ENCODE measurements around the gene NRBF2.

The NRBF2 gene

DNA sequence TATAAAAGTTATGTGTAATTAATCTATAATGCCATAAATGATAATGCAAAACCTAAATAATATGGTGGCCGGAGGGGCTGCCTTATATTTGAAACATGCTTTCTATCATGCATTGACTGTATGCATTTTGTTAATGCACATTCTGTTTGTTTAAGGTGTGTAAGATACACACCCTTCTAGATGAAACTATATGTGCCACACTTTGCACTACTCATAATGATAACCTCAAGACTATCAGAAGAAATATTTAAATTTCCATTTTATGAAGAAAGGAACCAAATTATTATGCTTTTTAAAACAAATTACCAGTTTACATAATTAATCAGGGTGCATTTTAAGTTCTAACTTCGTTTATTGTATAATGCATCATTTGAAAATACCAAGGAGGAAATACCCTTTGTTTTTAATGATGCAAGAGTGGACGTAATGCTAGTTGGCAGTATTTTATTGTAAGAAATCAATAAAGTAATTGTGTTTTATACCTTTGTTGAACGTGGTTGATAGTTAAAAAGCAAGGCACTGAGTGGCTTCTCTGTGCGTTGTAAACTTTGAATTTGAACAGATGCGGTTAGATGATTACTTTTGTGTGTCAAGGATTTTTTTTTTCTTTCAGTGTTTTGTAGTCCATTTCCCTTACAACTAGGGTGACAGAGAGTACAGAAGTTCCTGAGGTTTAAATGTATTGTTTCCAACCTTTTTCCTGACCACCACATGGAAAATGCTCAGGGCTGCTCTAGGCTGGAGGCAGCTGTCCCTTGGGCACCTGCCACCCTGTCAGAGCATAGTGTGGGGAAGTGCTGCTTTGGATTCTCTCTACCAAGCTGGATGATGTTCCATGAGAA, 21.6 kb downstream of the NRBF2 start:
- DNase-seq (ENCODE audit: low read depth in 1 of 2, low spot score in 1 of 2), result no peak
- H3K4me3 ChIP-seq (replicated peaks; ENCODE audit: insufficient read depth, low read length), result no peak overlapping the region
- TF ChIP-seq, protein P1, sequence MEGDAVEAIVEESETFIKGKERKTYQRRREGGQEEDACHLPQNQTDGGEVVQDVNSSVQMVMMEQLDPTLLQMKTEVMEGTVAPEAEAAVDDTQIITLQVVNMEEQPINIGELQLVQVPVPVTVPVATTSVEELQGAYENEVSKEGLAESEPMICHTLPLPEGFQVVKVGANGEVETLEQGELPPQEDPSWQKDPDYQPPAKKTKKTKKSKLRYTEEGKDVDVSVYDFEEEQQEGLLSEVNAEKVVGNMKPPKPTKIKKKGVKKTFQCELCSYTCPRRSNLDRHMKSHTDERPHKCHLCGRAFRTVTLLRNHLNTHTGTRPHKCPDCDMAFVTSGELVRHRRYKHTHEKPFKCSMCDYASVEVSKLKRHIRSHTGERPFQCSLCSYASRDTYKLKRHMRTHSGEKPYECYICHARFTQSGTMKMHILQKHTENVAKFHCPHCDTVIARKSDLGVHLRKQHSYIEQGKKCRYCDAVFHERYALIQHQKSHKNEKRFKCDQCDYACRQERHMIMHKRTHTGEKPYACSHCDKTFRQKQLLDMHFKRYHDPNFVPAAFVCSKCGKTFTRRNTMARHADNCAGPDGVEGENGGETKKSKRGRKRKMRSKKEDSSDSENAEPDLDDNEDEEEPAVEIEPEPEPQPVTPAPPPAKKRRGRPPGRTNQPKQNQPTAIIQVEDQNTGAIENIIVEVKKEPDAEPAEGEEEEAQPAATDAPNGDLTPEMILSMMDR (IDR thresholded peaks at IDR 0.05; ENCODE audit: insufficient read depth, low read length), result no peak
- TF ChIP-seq GABPA (IDR thresholded peaks at IDR 0.05; ENCODE audit: low read depth) (no peak), POLR2AphosphoS5 (IDR thresholded peaks at IDR 0.05; ENCODE audit: low read depth) (no peak), SPI1 (IDR thresholded peaks at IDR 0.05; ENCODE audit: borderline replicate concordance, low read depth) (no peak)
- TF ChIP-seq, protein P2, sequence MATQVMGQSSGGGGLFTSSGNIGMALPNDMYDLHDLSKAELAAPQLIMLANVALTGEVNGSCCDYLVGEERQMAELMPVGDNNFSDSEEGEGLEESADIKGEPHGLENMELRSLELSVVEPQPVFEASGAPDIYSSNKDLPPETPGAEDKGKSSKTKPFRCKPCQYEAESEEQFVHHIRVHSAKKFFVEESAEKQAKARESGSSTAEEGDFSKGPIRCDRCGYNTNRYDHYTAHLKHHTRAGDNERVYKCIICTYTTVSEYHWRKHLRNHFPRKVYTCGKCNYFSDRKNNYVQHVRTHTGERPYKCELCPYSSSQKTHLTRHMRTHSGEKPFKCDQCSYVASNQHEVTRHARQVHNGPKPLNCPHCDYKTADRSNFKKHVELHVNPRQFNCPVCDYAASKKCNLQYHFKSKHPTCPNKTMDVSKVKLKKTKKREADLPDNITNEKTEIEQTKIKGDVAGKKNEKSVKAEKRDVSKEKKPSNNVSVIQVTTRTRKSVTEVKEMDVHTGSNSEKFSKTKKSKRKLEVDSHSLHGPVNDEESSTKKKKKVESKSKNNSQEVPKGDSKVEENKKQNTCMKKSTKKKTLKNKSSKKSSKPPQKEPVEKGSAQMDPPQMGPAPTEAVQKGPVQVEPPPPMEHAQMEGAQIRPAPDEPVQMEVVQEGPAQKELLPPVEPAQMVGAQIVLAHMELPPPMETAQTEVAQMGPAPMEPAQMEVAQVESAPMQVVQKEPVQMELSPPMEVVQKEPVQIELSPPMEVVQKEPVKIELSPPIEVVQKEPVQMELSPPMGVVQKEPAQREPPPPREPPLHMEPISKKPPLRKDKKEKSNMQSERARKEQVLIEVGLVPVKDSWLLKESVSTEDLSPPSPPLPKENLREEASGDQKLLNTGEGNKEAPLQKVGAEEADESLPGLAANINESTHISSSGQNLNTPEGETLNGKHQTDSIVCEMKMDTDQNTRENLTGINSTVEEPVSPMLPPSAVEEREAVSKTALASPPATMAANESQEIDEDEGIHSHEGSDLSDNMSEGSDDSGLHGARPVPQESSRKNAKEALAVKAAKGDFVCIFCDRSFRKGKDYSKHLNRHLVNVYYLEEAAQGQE (IDR thresholded peaks at IDR 0.05; ENCODE audit: insufficient replicate concordance, low read depth), result no peak
- H3K27me3 ChIP-seq (ENCODE audit: insufficient read depth, poor library complexity, severe bottlenecking), result no peaks in the 10 kb centered on the region
- peak overlapping the region; percentile 26; the same call in 1 of the 2 replicates for H3K27ac ChIP-seq (replicated peaks)

DNA sequence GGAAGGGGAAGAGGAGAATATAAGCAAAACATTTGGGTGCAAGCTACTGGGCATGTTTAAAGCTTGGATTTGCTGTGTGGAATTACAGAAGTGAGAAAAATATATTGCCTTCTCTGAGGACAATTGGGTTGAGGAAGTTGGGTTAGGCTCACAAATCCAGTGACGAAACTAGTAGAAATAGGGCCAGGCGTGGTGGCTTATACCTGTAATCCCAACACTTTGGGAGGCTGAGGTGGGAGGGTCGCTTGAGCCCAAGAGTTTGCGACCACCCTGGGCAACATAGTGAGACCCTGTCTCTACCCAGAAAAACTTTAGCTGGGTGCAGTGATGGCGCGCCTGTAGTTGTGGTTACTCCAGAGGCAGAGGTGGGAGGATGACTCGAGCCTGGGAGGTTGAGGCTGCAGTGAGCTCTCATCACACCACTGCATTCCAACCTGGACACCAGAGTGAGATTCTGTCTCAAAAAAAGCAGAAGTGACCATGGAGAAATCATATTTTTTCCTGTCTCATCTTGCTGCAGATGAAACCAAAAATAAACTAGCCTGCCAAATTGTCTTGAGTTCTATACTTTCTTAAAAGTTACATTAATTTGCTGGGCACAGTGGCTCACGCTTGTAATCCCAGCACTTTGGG, 22.4 kb downstream of the NRBF2 start:
- Histone ChIP-seq H3K4me3 (replicated peaks; ENCODE audit: insufficient read depth, low read length) (no peak overlapping the region), H3K27me3 (ENCODE audit: insufficient read depth, poor library complexity, severe bottlenecking) (no peaks in the 10 kb centered on the region), H3K27ac (replicated peaks) (peak overlapping the region; percentile 26; the same call in 1 of the 2 replicates)
- DNase-seq (ENCODE audit: low read depth in 1 of 2, low spot score in 1 of 2), result peak in 1 of 2 experiments; percentile 35
- TF ChIP-seq SPI1 (IDR thresholded peaks at IDR 0.05; ENCODE audit: borderline replicate concordance, low read depth), result peak; percentile 77
- no peak for TF ChIP-seq POLR2AphosphoS5 (IDR thresholded peaks at IDR 0.05; ENCODE audit: low read depth)

DNA sequence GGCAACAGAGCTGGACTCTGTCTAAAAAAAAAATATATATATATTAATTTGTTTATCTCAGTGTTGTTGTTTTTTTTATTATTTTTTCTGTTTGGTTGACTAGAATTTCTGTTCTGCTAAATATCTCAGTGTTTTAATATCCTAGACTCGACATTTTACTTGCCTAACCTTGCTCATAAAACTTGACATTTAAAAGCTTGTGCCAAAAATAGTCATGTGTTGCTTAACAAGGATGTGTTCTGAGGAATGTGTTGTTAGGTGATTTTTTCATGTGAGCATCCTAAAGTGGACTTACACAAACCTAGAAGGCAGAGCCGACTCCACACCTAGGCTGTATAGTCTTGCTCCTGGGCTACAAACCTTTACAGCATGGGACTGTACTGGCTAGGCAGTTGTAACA, 23.1 kb downstream of the NRBF2 start:
- TF ChIP-seq POLR2AphosphoS5 (IDR thresholded peaks at IDR 0.05; ENCODE audit: low read depth) (no peak), GABPA (IDR thresholded peaks at IDR 0.05; ENCODE audit: low read depth) (no peak), SPI1 (IDR thresholded peaks at IDR 0.05; ENCODE audit: borderline replicate concordance, low read depth) (no peak)
- TF ChIP-seq, protein P2 (IDR thresholded peaks at IDR 0.05; ENCODE audit: insufficient replicate concordance, low read depth), result no peak
- TF ChIP-seq, protein P1 (IDR thresholded peaks at IDR 0.05; ENCODE audit: insufficient read depth, low read length), result no peak
- Histone ChIP-seq H3K27ac (replicated peaks) (no peak overlapping the region), H3K4me3 (replicated peaks; ENCODE audit: insufficient read depth, low read length) (no peak overlapping the region), H3K27me3 (ENCODE audit: insufficient read depth, poor library complexity, severe bottlenecking) (no peaks in the 10 kb centered on the region)
- DNase-seq (ENCODE audit: low read depth in 1 of 2, low spot score in 1 of 2), result no peak

All from HL-60 (cell line).